ENCODE measurements around the gene NUP58.

NUP58 gene

GRCh38 chr13:25324100-25324499 is 22.7 kb downstream of the NUP58 start:
- TF ChIP-seq CTCF (conservative IDR thresholded peaks at IDR 0.05; ENCODE audit: control insufficient read depth, insufficient read depth, low read depth, low read length), result no peak
- no peak overlapping the region for H3K4me3 ChIP-seq (ENCODE audit: control insufficient read depth, low read depth, low read length)
- no peak for DNase-seq (ENCODE audit: low read depth)

DNA sequence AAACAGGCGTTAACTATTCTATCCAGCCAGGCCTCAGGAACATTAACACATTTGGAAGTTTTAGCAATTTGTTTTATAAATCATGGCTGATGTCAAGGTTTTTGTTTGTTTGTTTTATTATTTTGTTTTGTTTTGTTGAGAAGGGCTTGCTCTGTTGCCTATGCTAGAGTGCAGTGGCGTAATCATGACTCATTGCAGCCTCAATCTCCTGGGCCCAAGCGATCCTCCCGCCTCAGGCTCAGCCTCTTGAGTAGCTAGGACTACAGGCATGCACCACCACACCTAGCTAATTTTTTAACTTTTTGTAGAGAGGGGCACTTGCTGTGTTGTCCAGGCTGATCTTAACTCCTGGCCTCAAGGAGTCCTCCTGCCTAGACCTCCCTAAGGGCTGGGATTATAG is 28.3 kb downstream of the NUP58 start:
- no peak for TF ChIP-seq CTCF (conservative IDR thresholded peaks at IDR 0.05; ENCODE audit: control insufficient read depth, insufficient read depth, low read depth, low read length)
- DNase-seq (ENCODE audit: low read depth), result peak; percentile 71
- H3K4me3 ChIP-seq (ENCODE audit: control insufficient read depth, low read depth, low read length), result no peak overlapping the region

GRCh38 chr13:25330541-25330940 is 29.1 kb downstream of the NUP58 start:
- DNase-seq (ENCODE audit: low read depth), result no peak
- no peak for TF ChIP-seq CTCF (conservative IDR thresholded peaks at IDR 0.05; ENCODE audit: control insufficient read depth, insufficient read depth, low read depth, low read length)
- no peak overlapping the region for H3K4me3 ChIP-seq (ENCODE audit: control insufficient read depth, low read depth, low read length)

DNA sequence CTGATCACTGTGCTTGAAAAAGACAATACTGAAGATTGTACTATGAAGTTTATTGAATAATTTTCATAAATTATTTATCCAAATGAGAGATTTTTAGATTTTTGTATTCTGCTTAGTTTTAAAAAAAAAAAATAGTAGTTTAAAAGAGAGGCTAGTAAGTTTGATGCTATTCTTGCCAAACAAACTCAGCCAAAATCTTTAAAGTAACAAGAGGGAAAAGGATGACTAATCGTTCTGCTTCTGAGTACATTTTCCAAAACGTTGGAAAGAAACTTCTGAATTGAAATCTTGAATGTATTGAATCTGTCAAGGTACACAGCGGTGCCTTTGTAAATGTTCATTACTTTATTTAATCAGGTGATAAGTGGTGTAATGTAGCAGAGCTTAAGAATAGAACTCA is 34.4 kb downstream of the NUP58 start:
- no peak for TF ChIP-seq CTCF (conservative IDR thresholded peaks at IDR 0.05; ENCODE audit: control insufficient read depth, insufficient read depth, low read depth, low read length)
- peak; percentile 35 for DNase-seq (ENCODE audit: low read depth)
- H3K4me3 ChIP-seq (ENCODE audit: control insufficient read depth, low read depth, low read length), result no peak overlapping the region

DNA sequence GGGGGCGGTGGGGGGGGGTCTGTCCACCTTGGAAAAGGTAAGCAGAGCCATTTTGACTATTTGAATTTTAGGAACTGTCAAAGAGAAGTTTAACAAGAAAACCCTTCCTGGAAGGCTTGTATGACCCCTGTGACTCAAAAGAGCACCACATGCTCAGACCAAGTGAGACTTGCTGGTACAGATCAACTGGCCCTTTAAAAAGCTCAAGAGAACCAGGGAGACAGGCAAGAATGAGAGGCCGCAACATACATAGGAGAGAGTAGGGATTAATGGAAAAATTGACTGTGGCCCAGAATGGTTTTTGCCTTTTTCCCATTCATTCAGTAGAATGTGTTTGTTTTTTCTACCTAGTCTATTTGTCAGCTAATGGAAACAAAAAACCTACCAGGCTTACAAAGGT is 44.2 kb downstream of the NUP58 start:
- no peak for TF ChIP-seq CTCF (conservative IDR thresholded peaks at IDR 0.05; ENCODE audit: control insufficient read depth, insufficient read depth, low read depth, low read length)
- no peak overlapping the region for H3K4me3 ChIP-seq (ENCODE audit: control insufficient read depth, low read depth, low read length)
- DNase-seq (ENCODE audit: low read depth), result no peak

DNA sequence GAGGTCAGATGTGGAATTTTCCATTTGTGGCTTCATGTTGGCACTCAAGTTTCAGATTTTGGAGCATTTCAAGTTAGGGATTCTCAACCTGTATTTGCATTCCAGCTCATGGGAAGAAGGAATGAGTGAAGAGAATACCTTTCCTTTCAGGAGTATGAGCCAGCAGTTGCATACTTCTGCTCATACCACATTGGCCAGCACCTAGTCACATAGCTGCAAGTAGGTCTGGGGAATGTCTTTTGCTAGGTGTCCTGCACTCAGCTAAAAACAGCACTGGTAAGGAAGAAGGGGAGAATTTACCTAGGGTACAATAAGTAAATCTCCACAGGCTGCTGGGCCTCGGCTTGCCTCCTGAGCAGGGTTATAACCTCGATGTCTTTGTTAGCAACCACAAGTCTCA is 45.7 kb downstream of the NUP58 start:
- no peak for TF ChIP-seq CTCF (conservative IDR thresholded peaks at IDR 0.05; ENCODE audit: control insufficient read depth, insufficient read depth, low read depth, low read length)
- DNase-seq (ENCODE audit: low read depth), result no peak
- H3K4me3 ChIP-seq (ENCODE audit: control insufficient read depth, low read depth, low read length), result no peak overlapping the region

GRCh38 chr13:25351404-25351803 is 50.0 kb downstream of the NUP58 start:
- TF ChIP-seq CTCF (conservative IDR thresholded peaks at IDR 0.05; ENCODE audit: control insufficient read depth, insufficient read depth, low read depth, low read length), result no peak
- H3K4me3 ChIP-seq (ENCODE audit: control insufficient read depth, low read depth, low read length), result no peak overlapping the region
- DNase-seq (ENCODE audit: low read depth), result no peak

Data from fibroblast of mammary gland (primary cell).